ENCODE results near the gene LSAMP.

The LSAMP gene

GRCh38 chr3:116281313-116282143 lies 163.8 kb downstream of the LSAMP start:
- Histone ChIP-seq H3K27me3 (ENCODE audit: low read depth, low read length) (no peaks in the 10 kb centered on the region), H2AFZ (ENCODE audit: low read depth, low read length) (0 out of 2 replicates have a peak overlapping the region, but pooled peaks have one; percentile 17), H3K4me2 (ENCODE audit: low read length) (no peak overlapping the region), H3K9ac (ENCODE audit: low read length) (no peak overlapping the region), H3K4me3 (ENCODE audit: low read length) (no peak overlapping the region), H3K79me2 (ENCODE audit: low read length) (no peaks in the 10 kb centered on the region), H3K4me1 (ENCODE audit: low read length) (peaks cover 6% of the 10 kb centered on the region), H4K20me1 (ENCODE audit: insufficient read depth, low read length) (no peaks in the 10 kb centered on the region), H3K9me3 (ENCODE audit: insufficient read depth, low read length) (no peaks in the 10 kb centered on the region), H3K27ac (ENCODE audit: low read length) (no peak overlapping the region), H3K36me3 (replicated peaks; ENCODE audit: low read depth, low read length) (no peaks in the 10 kb centered on the region)
- TF ChIP-seq CTCF (IDR thresholded peaks at IDR 0.05; ENCODE audit: low read depth, low read length), result no peak
- TF ChIP-seq EZH2phosphoT487 (IDR thresholded peaks at IDR 0.05; ENCODE audit: low read depth), result no peak

GRCh38 chr3:116280130-116280740 lies 165.1 kb downstream of the LSAMP start:
- Histone ChIP-seq H3K27ac (ENCODE audit: low read length) (no peak overlapping the region), H3K9me3 (ENCODE audit: insufficient read depth, low read length) (no peaks in the 10 kb centered on the region), H3K9ac (ENCODE audit: low read length) (no peak overlapping the region)

GRCh38 chr3:116276675-116277074 lies 168.6 kb downstream of the LSAMP start:
- Histone ChIP-seq H3K9me3 (ENCODE audit: insufficient read depth, low read length) (no peaks in the 10 kb centered on the region), H3K27me3 (ENCODE audit: low read depth, low read length) (peaks cover 4% of the 10 kb centered on the region; the same call in 1 of the 2 replicates), H3K4me2 (ENCODE audit: low read length) (no peak overlapping the region), H3K27ac (ENCODE audit: low read length) (no peak overlapping the region), H3K4me3 (ENCODE audit: low read length) (no peak overlapping the region), H2AFZ (ENCODE audit: low read depth, low read length) (no peak overlapping the region), H3K79me2 (ENCODE audit: low read length) (no peaks in the 10 kb centered on the region), H3K4me1 (ENCODE audit: low read length) (peaks cover 5% of the 10 kb centered on the region), H3K9ac (ENCODE audit: low read length) (no peak overlapping the region), H4K20me1 (ENCODE audit: insufficient read depth, low read length) (no peaks in the 10 kb centered on the region), H3K36me3 (replicated peaks; ENCODE audit: low read depth, low read length) (no peaks in the 10 kb centered on the region)
- TF ChIP-seq CTCF (IDR thresholded peaks at IDR 0.05; ENCODE audit: low read depth, low read length), result no peak

More at GRCh38 chr3:116280130-116280740, 165.1 kb downstream of the LSAMP start:
- no peak overlapping the region for H3K4me3 ChIP-seq (ENCODE audit: low read length)
- peaks cover 6% of the 10 kb centered on the region for H3K4me1 ChIP-seq (ENCODE audit: low read length)
- H3K27me3 ChIP-seq (ENCODE audit: low read depth, low read length), result peaks cover 4% of the 10 kb centered on the region; the same call in 1 of the 2 replicates
- H3K4me2 ChIP-seq (ENCODE audit: low read length), result no peak overlapping the region
- H3K79me2 ChIP-seq (ENCODE audit: low read length), result no peaks in the 10 kb centered on the region
- TF ChIP-seq CTCF (IDR thresholded peaks at IDR 0.05; ENCODE audit: low read depth, low read length) (no peak), EZH2phosphoT487 (IDR thresholded peaks at IDR 0.05; ENCODE audit: low read depth) (no peak)
- no peaks in the 10 kb centered on the region for H4K20me1 ChIP-seq (ENCODE audit: insufficient read depth, low read length)
- H3K36me3 ChIP-seq (replicated peaks; ENCODE audit: low read depth, low read length), result no peaks in the 10 kb centered on the region
- no peak overlapping the region for H2AFZ ChIP-seq (ENCODE audit: low read depth, low read length)

- Histone ChIP-seq H3K4me3 (ENCODE audit: low read length) (no peak overlapping the region), H3K36me3 (replicated peaks; ENCODE audit: low read depth, low read length) (no peaks in the 10 kb centered on the region), H3K27me3 (ENCODE audit: low read depth, low read length) (no peaks in the 10 kb centered on the region), H3K9ac (ENCODE audit: low read length) (no peak overlapping the region), H3K9me3 (ENCODE audit: insufficient read depth, low read length) (no peaks in the 10 kb centered on the region), H3K79me2 (ENCODE audit: low read length) (no peaks in the 10 kb centered on the region), H3K4me1 (ENCODE audit: low read length) (no peaks in the 10 kb centered on the region), H4K20me1 (ENCODE audit: insufficient read depth, low read length) (no peaks in the 10 kb centered on the region), H2AFZ (ENCODE audit: low read depth, low read length) (no peak overlapping the region), H3K27ac (ENCODE audit: low read length) (no peak overlapping the region), H3K4me2 (ENCODE audit: low read length) (no peak overlapping the region)
- TF ChIP-seq CTCF (IDR thresholded peaks at IDR 0.05; ENCODE audit: low read depth, low read length) (no peak), EZH2phosphoT487 (IDR thresholded peaks at IDR 0.05; ENCODE audit: low read depth) (no peak)
These were observed 175.2 kb downstream of the LSAMP start for GRCh38 chr3:116270056-116270455.
